H54 (cell line): ENCODE measurements around the gene GDF11.

Experiments used
- DNase-seq: peaks from one replicate; pipeline ENCODE4 v3.0.0; 2011; ENCODE audit warnings: low spot score, mixed read lengths; ENCODE audit not compliant: insufficient read length
- FAIRE-seq: peaks from 3 replicates; lab custom pipeline; 2011; peaks lifted over from hg19 to GRCh38; lab: Jason Lieb, UNC
- POLR2A ChIP-seq: IDR thresholded peaks from 2 replicates; pipeline ENCODE4 v1.6.1; 2011; ENCODE audit warnings: low read depth, mild to moderate bottlenecking, low read length

Gene GDF11

GRCh38 chr12:55742719-55743405 lies at the start of gene GDF11:
TSS of gene GDF11 (plus strand) at chr12:55743122. CDS start at chr12:55743317, 195 bp downstream.
- DNase-seq (peak; percentile 92), FAIRE-seq (no peak)
- peak; percentile 50; the same call in 1 of the 2 replicates for TF ChIP-seq POLR2A

- TF ChIP-seq POLR2A: no peak
- FAIRE-seq (no peak), DNase-seq (no peak)
Measured at GRCh38 chr12:55693323-55694187, 49.4 kb upstream of the GDF11 start.

DNA sequence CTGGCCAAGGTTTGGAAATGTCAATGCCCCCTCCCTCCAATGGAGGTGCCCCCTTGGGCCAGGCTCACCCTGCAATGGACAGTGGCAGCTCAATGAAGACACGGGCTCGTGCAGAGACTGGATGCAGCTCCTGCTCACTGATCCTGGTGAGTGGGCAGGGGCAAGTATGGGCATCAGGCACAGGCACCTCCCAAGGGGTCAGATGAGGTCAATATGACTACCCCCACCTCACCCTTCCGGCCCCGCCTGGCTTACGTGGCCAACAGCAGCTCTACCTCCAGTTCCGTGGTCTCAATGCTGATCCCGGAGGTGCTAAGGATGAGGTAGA lies 48.8 kb upstream of the GDF11 start:
- FAIRE-seq (no peak), DNase-seq (no peak)
- TF ChIP-seq POLR2A: no peak

DNA sequence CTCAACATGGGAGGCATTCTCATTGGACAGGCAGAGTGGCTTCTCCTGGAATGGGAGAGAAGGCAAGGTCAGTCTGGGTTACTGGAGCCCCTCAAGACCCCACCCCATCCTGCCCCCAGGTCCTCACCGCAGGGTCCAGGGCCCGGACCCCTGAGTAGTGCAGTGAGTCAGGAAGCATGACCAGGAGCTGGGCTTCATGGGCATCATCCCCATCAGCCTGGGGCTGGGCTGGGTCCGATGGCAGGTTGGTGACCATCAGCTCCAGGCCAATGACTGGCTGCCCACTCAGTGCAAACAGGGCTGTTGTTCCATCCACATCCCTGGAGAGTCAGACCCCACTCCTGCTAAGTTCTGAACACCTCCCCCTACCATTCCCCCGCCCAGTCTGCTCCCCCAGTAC lies 48.3 kb upstream of the GDF11 start:
- FAIRE-seq (no peak), DNase-seq (no peak)
- no peak for TF ChIP-seq POLR2A

- DNase-seq: no peak
- no peak for TF ChIP-seq POLR2A
- no peak for FAIRE-seq
Measured at GRCh38 chr12:55695349-55695748, 47.6 kb upstream of the GDF11 start.

GRCh38 chr12:55696141-55696540 lies 46.8 kb upstream of the GDF11 start:
- TF ChIP-seq POLR2A: no peak
- DNase-seq (no peak), FAIRE-seq (no peak)

GRCh38 chr12:55696796-55697462 lies 46.0 kb upstream of the GDF11 start:
- DNase-seq (no peak), FAIRE-seq (no peak)
- no peak for TF ChIP-seq POLR2A

DNA sequence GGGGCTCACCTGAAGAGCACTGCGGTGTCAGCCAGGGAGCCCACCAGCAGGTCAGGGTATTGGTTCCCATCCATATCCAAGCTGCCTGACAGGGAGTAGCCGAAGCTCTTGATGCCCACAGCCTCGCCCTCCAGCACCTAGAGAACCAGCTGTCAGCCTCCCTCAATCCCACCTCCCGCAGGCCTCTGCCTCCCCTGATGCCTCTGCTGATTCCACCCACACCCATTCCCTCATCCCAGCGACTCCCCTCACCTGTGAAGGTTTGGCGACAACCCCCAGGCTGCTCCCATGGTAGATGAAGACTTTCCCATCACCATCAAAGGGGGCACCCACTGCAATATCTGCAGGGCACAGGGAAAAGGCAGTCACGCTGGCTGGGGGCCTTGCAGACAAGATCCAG lies 45.2 kb upstream of the GDF11 start:
- no peak for TF ChIP-seq POLR2A
- no peak for DNase-seq
- FAIRE-seq: no peak

DNA sequence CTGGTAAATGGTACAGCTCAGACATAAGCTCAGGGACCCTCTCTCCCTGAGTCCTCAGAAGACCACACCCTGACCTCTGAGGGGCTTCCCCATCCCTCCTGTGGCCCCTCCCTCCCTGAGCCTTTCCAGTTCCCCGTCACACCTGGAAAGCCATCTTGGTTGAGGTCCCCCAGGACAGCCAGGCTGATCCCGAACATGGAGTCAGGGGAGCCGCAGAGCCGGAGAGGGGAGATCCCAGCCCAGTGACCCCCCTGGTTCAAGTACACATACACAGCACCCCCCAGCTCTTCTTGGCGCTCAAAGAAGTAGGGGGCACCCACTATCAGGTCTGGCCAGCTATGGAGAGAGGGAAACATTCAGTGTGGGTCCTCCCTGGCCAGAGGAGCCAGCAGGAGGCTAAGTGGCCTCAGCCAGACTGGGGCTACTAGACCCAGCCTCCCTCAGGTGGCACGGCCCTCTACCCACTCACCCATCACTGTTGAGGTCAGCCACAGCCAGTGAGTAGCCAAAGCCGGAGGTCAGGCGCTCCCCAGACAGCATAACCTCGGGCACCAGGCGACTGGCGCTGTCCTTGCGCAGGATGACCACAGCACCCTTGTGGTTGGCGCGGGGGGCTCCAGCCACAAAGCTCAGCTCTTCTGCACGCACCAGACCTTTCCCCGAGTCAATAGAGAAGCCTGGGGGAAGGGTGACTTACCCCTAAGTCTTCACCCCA lies 44.5 kb upstream of the GDF11 start:
- no peak for TF ChIP-seq POLR2A
- FAIRE-seq: no peak
- DNase-seq: no peak

DNA sequence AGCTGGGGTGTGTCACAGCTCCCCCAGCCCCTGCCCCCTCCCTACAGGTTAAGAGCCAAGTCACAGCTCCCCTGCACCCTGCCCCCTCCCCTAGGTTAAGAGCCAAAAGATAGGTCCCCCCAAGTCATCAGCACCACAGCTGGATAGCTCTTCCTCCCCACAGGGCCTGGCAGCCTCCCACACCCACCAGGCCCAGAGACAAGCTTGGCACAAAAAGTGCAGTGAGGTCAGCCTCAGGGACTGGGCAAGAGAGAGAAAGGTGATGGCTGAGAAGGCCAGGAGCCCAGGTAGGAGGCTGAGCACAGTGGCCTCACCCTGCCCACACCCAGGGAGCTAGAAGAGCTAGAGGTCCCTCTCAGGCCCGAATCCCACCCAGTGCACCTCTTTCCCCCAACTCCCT lies 44.0 kb upstream of the GDF11 start:
- FAIRE-seq: no peak
- no peak for TF ChIP-seq POLR2A

GRCh38 chr12:55699471-55700055 lies 43.4 kb upstream of the GDF11 start:
- FAIRE-seq (no peak), DNase-seq (no peak)
- no peak for TF ChIP-seq POLR2A

More for the DNA sequence above, 44.0 kb upstream of the GDF11 start:
- no peak for DNase-seq

DNA sequence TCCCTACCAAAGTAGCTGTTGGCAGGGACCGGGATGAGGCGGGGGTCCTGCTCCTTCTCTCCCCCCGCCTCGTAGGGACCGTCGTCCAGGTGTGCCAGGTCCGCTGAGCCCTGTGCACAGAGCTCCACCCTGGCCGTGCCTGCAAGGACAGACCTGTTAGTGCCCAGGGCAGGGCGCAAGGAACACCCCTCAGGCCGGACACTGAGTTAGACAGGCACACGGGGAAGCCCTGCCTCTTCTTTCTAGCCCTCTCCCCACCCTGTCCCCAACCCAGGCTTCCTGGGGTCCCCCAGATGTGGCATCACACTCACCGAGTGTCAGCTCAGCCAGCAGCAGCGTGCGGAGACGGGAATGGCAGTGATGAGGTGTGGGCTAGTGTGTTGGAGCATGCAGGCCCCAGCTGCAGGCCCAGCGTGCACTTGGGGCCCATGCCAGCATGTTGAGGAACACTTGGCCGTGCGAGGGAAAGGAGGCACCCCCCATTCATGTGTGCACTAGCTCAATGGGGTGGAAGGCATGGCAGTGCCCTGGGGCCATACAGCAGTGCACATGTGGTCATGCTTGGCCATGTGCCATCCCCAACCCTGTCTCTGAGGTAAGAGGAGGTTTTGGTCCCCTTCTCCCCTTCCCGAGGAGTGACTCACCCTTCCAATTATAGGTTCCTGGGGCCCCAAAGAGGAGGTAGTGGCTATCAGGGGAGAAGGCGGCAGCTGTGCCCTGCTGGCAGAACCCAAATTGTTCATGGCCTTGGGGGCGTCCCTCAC lies 42.5 kb upstream of the GDF11 start:
- DNase-seq (peak; percentile 74), FAIRE-seq (peak; percentile 83)
- TF ChIP-seq POLR2A: no peak
